HepG2 (cell line): ENCODE measurements around the gene NTS. TPM values are rescaled to one million over a fixed set of nuclear protein-coding genes. Genes with fewer than 3 reads are reported as not detected.

Experiments used
- DZIP1 ChIP-seq: sonication (generic); formaldehyde crosslinking; IDR thresholded peaks from 2 replicates; pipeline ENCODE4 v1.5.0; 2020; ENCODE audit warnings: mild to moderate bottlenecking, missing genetic modification reagents
- GATAD2A ChIP-seq: IDR thresholded peaks from 2 replicates; pipeline ENCODE4 v1.6.1; 2016
- TRIM22 ChIP-seq: fragments of 450-650 bp; IDR thresholded peaks from 2 replicates; pipeline ENCODE4 v1.6.1; 2017
- ZNF281 ChIP-seq: sonication (generic); formaldehyde crosslinking; IDR thresholded peaks from 2 replicates; pipeline ENCODE4 v1.4.0; 2020; ENCODE audit warnings: missing genetic modification reagents, borderline replicate concordance
- polyA plus RNA-seq, 8 experiments: library from polyadenylated mRNA; depleted of rRNA in 3 of 8; stranded (reverse) in 7 of 8; unstranded in 1 of 8; fragments of >200 nt; fragmentation: Illumina TruSeq in 4 of 8; extraction: Trizol in 4 of 8; gene quantifications; 2 replicates each; pipeline versions ENCODE4 v1.2.1 to v1.2.3, GENCODE V29; 2011 to 2016; ENCODE audit warnings: low read depth in 4 of 8, missing spikeins in 1 of 8, mixed read lengths in 1 of 8; ENCODE audit not compliant: insufficient read depth in 1 of 8
- total RNA-seq, 5 experiments: library from RNA; depleted of rRNA; stranded (reverse); fragments of >200 nt; fragmentation: Illumina TruSeq; extraction: Trizol; gene quantifications; 2 replicates each; pipeline ENCODE4 v1.2.3, GENCODE V29; 2016; ENCODE audit warnings: low read depth in 1 of 5

Gene NTS
- total and polyA plus RNA-seq, 2 of the 13 experiments (the other 11 are each of a cell fraction or from before 2014, with no cell fraction given): 0.05 to 0.13 TPM

- TF ChIP-seq ZNF281 (CRISPR knock-in tag): 0 out of 2 replicates have a peak, but pooled peaks have one; percentile 21
- TF ChIP-seq TRIM22: no peak
- peak; percentile 41; the same call in 1 of the 2 replicates for TF ChIP-seq GATAD2A (CRISPR knock-in tag)
- no peak for TF ChIP-seq DZIP1 (CRISPR knock-in tag)
- TF ChIP-seq, all 625 proteins: peak for 7
Observed at GRCh38 chr12:85836197-85837090, 37.7 kb upstream of the NTS start, which contains the start of gene RASSF9 (continued).
